Heart left ventricle (tissue), 16 donors: ENCODE data around the gene NCR2. TPM values are rescaled to one million over a fixed set of nuclear protein-coding genes. Genes with fewer than 3 reads are reported as not detected.

Experiments used
- ATAC-seq, 4 donors: fragments of 200-7000 bp; cut with Tn5 transposase; one replicate each; pipeline ENCODE4 v1.9.1; 2020 to 2022; ENCODE audit warnings: moderate library complexity in 4 of 4, mild to moderate bottlenecking in 3 of 4, moderate number of reproducible peaks in 1 of 4
- DNase-seq, 5 donors: peaks; one replicate each; pipeline ENCODE4 v3.0.0-alpha.2; 2020
- H3K27ac ChIP-seq, 12 donors: fragments of 200-600 bp; sonication (generic) in 4 of 12; one replicate each; pipeline versions ENCODE4 v1.5.0 to v1.8.0; 2016 to 2022; ENCODE audit warnings: mild to moderate bottlenecking in 2 of 12
- H3K27me3 ChIP-seq, 9 donors: fragments of 200-600 bp; sonication (generic) in 2 of 9; one replicate each; pipeline versions ENCODE4 v1.5.1 to v1.8.0; 2016 to 2022; ENCODE audit warnings: mild to moderate bottlenecking in 3 of 9
- H3K36me3 ChIP-seq, 9 donors: fragments of 200-600 bp; sonication (generic) in 2 of 9; one replicate each; pipeline versions ENCODE4 v1.5.0 to v1.8.0; 2018 to 2022; ENCODE audit warnings: mild to moderate bottlenecking in 2 of 9
- H3K4me1 ChIP-seq, 12 donors: fragments of 200-600 bp; sonication (generic) in 4 of 12; one replicate each; pipeline versions ENCODE4 v1.5.0 to v1.8.0; 2016 to 2022; ENCODE audit warnings: mild to moderate bottlenecking in 3 of 12
- H3K4me3 ChIP-seq, 12 donors: fragments of 200-600 bp; sonication (generic) in 4 of 12; one replicate each; pipeline versions ENCODE4 v1.5.0 to v1.8.0; 2017 to 2022; ENCODE audit warnings: mild to moderate bottlenecking in 9 of 12, moderate library complexity in 4 of 12
- H3K9me3 ChIP-seq, 12 donors: fragments of 200-600 bp; sonication (generic) in 4 of 12; one replicate each; pipeline versions ENCODE4 v1.5.0 to v1.8.0; 2016 to 2022; ENCODE audit warnings: mild to moderate bottlenecking in 1 of 12
- POLR2A ChIP-seq, 2 donors: fragments of 450-650 bp; IDR thresholded peaks; one replicate each; pipeline ENCODE4 v1.6.1; 2017; ENCODE audit warnings: antibody characterized with exemption in 2 of 2, mild to moderate bottlenecking in 2 of 2, moderate library complexity in 2 of 2
- WGBS, 4 donors: extraction: QIAGEN DNeasy Blood & Tissue Kit in 2 of 4; methylation state at CpG; one replicate each; pipeline versions ENCODE4 v1.1.5 to v1.1.7; 2013 to 2018; 5-methylcytosine and 5-hydroxymethylcytosine counted together
- intact Hi-C, 10 donors: fragments of 100-400 bp; cut with DNase I; formaldehyde crosslinking; loops; one replicate each; pipeline versions ENCODE4 v1.11.1 to v1.14.2; 2022
- polyA plus RNA-seq, 2 donors: library from polyadenylated mRNA; stranded (reverse); fragments of 200-250 nt; gene quantifications; one replicate each; pipeline ENCODE4 v1.2.3, GENCODE V29; 2013
- total RNA-seq, 9 donors: library from RNA; depleted of rRNA in 2 of 9; stranded (reverse); fragments of >200 nt in 2 of 9; fragmentation: NEBNext Ultra II Directional in 3 of 9; extraction: Animal tissue kit (Norgen Biotek cat#: 25700) in 3 of 9; gene quantifications; one replicate each; pipeline versions ENCODE4 v1.1.0 to v1.2.4, GENCODE V29; 2016 to 2023
- TF ChIP-seq, protein P1 (sequence below), 12 donors: fragments of 200-600 bp; sonication (generic) in 4 of 12; IDR thresholded peaks; one replicate each; pipeline versions ENCODE4 v1.5.0 to v1.8.0; 2018 to 2022; ENCODE audit warnings: antibody characterized with exemption in 12 of 12, mild to moderate bottlenecking in 5 of 12
- donor health status: ischemic (EF 13 %, LVEDD 7.1; RV severe dilation, severe dysfunction).
- donor health status: healthy with polysubstance abuse.
- donor health status: DM: no; HTN: yes; CAD: no.
- donor health status: DM: no; HTN: no; CAD: no.
- donor health status: ischemic (EF 25% LVEDD 6.9; RV normal size, moderate dysfunction).
- donor health status: ischemic (EF 25% LVEDD 5.7; RV mildly dilated, moderate dysfunction).
- donor health status: healthy.
- donor health status: DM: yes; HTN: yes; CAD: no.
- donor health status: ischemic (EF 35%, LVEDD 5.7; RV mildly dilated, moderate dysfunction).
- donor health status: nonischemic (EF 11% LVEDD 7.7; RV severe dilation, severe dysfunction).
- donor health status: DM: yes; HTN: yes; CAD: no.
- donor health status: PGD.
- donor health status: ischemic (EF 29% LVEDD 5.4; RV normal size, mild dysfunction).
- donor health status: nonischemic (EF 23%, LVEDD 6.1; RV moderate dilation, normal function).

The NCR2 gene
- total and polyA plus RNA-seq, 11 donors: not detected

DNA sequence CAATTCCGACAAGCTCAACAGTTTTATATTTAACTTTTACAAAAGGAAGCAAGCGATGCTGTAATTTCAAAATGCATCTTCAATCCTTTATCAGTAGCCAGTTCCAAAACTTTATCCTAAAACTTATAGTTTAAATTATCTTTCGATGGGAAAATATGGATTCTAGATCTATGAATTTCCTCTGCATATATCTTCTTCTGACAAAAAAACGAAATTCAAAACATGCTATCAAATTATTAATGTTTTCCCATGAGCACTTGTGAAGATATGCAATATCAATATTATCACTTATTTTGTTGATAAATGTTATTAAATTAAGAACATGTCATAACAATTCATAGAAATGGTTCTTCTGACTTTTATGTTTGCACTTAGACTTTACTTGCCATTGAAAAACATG is 2.3 kb downstream of the NCR2 start:
- Histone ChIP-seq H3K9me3 (no peaks in the 10 kb centered on the region), H3K4me1 (no peaks in the 10 kb centered on the region), H3K27ac (no peak overlapping the region), H3K27me3 (peaks cover 0 to 30% (median 7%) of the 10 kb centered on the region in 9 donors), H3K4me3 (no peak overlapping the region), H3K36me3 (no peaks in the 10 kb centered on the region)
- no peak for DNase-seq
- ATAC-seq: no peak
- WGBS, 4 donors: 54 to 84% (median 72%) methylated on average over 4 of the region's 4 CpGs
- intact Hi-C loops: no loop called here
- TF ChIP-seq POLR2A (IDR thresholded peaks at IDR 0.05): no peak
- TF ChIP-seq, protein P1, sequence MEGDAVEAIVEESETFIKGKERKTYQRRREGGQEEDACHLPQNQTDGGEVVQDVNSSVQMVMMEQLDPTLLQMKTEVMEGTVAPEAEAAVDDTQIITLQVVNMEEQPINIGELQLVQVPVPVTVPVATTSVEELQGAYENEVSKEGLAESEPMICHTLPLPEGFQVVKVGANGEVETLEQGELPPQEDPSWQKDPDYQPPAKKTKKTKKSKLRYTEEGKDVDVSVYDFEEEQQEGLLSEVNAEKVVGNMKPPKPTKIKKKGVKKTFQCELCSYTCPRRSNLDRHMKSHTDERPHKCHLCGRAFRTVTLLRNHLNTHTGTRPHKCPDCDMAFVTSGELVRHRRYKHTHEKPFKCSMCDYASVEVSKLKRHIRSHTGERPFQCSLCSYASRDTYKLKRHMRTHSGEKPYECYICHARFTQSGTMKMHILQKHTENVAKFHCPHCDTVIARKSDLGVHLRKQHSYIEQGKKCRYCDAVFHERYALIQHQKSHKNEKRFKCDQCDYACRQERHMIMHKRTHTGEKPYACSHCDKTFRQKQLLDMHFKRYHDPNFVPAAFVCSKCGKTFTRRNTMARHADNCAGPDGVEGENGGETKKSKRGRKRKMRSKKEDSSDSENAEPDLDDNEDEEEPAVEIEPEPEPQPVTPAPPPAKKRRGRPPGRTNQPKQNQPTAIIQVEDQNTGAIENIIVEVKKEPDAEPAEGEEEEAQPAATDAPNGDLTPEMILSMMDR (IDR thresholded peaks at IDR 0.05): no peak

DNA sequence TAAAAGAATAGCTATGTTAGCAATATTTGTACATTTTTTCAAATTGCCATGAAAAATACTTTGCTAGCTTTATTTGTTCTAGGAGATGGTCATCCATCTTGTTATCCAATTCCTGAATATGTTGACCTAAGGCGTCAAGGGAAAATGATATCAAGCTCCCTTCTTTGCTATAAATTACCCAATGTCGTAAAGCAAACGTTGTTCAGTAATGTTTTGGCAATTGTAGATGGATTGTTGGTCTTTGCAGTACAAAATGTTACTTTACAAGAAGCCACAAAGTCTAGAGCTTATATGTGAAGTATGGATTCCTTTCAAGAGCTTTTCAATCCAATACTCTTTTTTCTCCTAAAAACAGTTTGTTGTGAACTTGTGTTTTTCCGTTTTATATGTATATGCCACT is 3.3 kb downstream of the NCR2 start:
- 49 to 67% (median 58%) methylated on average over 4 of the region's 4 CpGs for WGBS, 4 donors
- intact Hi-C loops: no loop called here

DNA sequence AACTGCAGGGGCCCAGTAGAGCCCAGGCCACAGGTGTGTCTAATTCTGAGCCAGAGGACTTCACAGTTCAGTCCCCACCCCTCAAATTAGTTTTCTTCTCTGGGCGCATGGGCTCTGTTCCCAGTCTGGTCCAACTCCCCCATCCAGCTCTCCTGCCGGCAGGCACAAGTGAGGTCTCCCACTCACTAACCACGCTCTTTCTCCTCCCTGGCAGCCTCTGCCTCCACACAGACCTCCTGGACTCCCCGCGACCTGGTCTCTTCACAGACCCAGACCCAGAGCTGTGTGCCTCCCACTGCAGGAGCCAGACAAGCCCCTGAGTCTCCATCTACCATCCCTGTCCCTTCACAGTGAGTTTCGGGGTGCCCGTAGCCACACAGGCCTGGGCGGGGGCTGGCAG is 6.2 kb downstream of the NCR2 start:
- no peak for DNase-seq
- H3K4me3 ChIP-seq: no peak overlapping the region
- H3K27me3 ChIP-seq: peaks cover 0 to 29% (median 4%) of the 10 kb centered on the region in 9 donors
- no peaks in the 10 kb centered on the region for H3K9me3 ChIP-seq
- no peak for TF ChIP-seq POLR2A (IDR thresholded peaks at IDR 0.05)
- TF ChIP-seq, protein P1 (IDR thresholded peaks at IDR 0.05): no peak
- no peak overlapping the region for H3K27ac ChIP-seq
- H3K4me1 ChIP-seq: no peaks in the 10 kb centered on the region
- no peak for ATAC-seq
- 84 to 90% (median 88%) methylated on average over 8 of the region's 8 CpGs for WGBS, 4 donors
- intact Hi-C loops: no loop called here
- no peaks in the 10 kb centered on the region for H3K36me3 ChIP-seq

More for the DNA sequence above, 3.3 kb downstream of the NCR2 start:
- H3K36me3 ChIP-seq: no peaks in the 10 kb centered on the region
- H3K4me1 ChIP-seq: no peaks in the 10 kb centered on the region
- no peaks in the 10 kb centered on the region for H3K9me3 ChIP-seq
- H3K27me3 ChIP-seq: peaks cover 0 to 30% (median 7%) of the 10 kb centered on the region in 9 donors
- no peak overlapping the region for H3K4me3 ChIP-seq
- no peak for ATAC-seq
- DNase-seq: no peak
- TF ChIP-seq POLR2A (IDR thresholded peaks at IDR 0.05): no peak
- TF ChIP-seq, protein P1 (IDR thresholded peaks at IDR 0.05): no peak
- H3K27ac ChIP-seq: no peak overlapping the region

DNA sequence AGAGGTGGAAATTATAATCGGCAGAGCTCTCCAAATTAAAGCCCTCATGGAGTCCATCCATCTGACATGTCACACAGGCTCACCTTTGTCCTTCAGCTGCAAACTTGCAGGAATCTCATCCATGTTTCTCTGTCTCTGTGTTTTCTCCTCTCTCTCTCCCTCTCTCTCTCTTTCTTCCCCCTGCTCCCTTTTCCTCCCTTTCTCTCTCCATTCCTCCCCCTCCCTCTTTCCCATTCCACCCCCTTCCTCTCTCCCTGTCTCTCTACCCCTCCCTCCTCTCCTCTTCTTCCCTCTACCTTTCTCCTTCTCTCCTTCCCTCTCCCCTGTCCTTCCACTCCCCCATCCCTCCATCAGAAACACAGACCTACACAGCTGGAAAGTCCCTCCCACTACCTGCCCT is 6.8 kb downstream of the NCR2 start:
- DNase-seq (no peak), ATAC-seq (no peak)
- no peaks in the 10 kb centered on the region for H3K9me3 ChIP-seq
- peaks cover 0 to 35% (median 2%) of the 10 kb centered on the region in 9 donors for H3K27me3 ChIP-seq
- intact Hi-C loops: no loop called here
- no peak overlapping the region for H3K27ac ChIP-seq
- no peak overlapping the region for H3K4me3 ChIP-seq
- TF ChIP-seq, protein P1 (IDR thresholded peaks at IDR 0.05): no peak
- no peak for TF ChIP-seq POLR2A (IDR thresholded peaks at IDR 0.05)
- no peaks in the 10 kb centered on the region for H3K4me1 ChIP-seq
- WGBS, 4 donors: 38 to 78% (median 56%) methylated on average over 1 of the region's 1 CpG
- H3K36me3 ChIP-seq: no peaks in the 10 kb centered on the region
